IMR-90 (cell line): ENCODE measurements around the gene RBP2. TPM values are rescaled to one million over a fixed set of nuclear protein-coding genes. Genes with fewer than 3 reads are reported as not detected.

Experiments
- ATAC-seq: fragments of 200-7000 bp; cut with Tn5 transposase; 2 replicates; pipeline ENCODE4 v1.9.1; 2020; ENCODE audit warnings: low read depth, mild to moderate bottlenecking, moderate library complexity
- BruUV-seq: library from RNA; stranded (reverse); fragments of 400-500 nt; replicated peaks from 2 replicates; lab custom pipeline; 2021; lab: Mats Ljungman, UMichigan
- CTCF ChIA-PET: fragments of 300-600 bp; formaldehyde crosslinking; extraction: SDS; loops from one replicate; lab custom pipeline; 2021; ENCODE audit warnings: antibody characterized with exemption; lab: Yijun Ruan, JAX
- POLR2A ChIA-PET: fragments of 300-600 bp; sonication (Branson Sonifier 250); formaldehyde crosslinking; loops from one replicate; lab custom pipeline; 2022; ENCODE audit warnings: antibody characterized with exemption; ENCODE audit not compliant: unreplicated experiment; lab: Charles Lee
- DNase-seq: peaks from one replicate; pipeline ENCODE4 v3.0.0; 2013
- H2AFZ ChIP-seq: replicated peaks from 2 replicates; pipeline ENCODE3; 2013; ENCODE audit warnings: low read length, mild to moderate bottlenecking; ENCODE audit not compliant: poor library complexity
- H2AK5ac ChIP-seq: 2 replicates; pipeline ENCODE4 v1.6.1; 2013; ENCODE audit warnings: low read depth, low read length, inconsistent platforms
- H2AK9ac ChIP-seq: replicated peaks from 2 replicates; pipeline ENCODE3; 2013; ENCODE audit warnings: mild to moderate bottlenecking, low read depth, low read length, moderate library complexity; ENCODE audit not compliant: poor library complexity
- H2BK120ac ChIP-seq: 2 replicates; pipeline ENCODE4 v1.6.1; 2013; ENCODE audit warnings: low read depth, low read length, inconsistent platforms
- H2BK15ac ChIP-seq: 3 replicates; pipeline ENCODE4 v1.6.1; 2013; ENCODE audit warnings: low read depth, low read length, inconsistent platforms
- H2BK20ac ChIP-seq: 2 replicates; pipeline ENCODE4 v1.6.1; 2013; ENCODE audit warnings: low read depth, mild to moderate bottlenecking, inconsistent platforms, low read length, moderate library complexity
- H2BK5ac ChIP-seq: 2 replicates; pipeline ENCODE4 v1.6.1; 2013; ENCODE audit warnings: mild to moderate bottlenecking, low read depth, low read length, inconsistent platforms; ENCODE audit not compliant: poor library complexity, severe bottlenecking
- H3K14ac ChIP-seq: replicated peaks from 2 replicates; pipeline ENCODE4 v1.6.1; 2013; ENCODE audit warnings: low read depth, low read length, inconsistent platforms
- H3K18ac ChIP-seq: 2 replicates; pipeline ENCODE4 v1.6.1; 2013; ENCODE audit warnings: low read depth, low read length, control low read depth
- H3K23ac ChIP-seq: 2 replicates; pipeline ENCODE4 v1.6.1; 2013; ENCODE audit warnings: low read depth, low read length, inconsistent platforms
- H3K27ac ChIP-seq: 2 replicates; pipeline ENCODE4 v1.5.1; 2013; ENCODE audit warnings: mild to moderate bottlenecking, control low read depth, low read length; ENCODE audit not compliant: insufficient read depth
- H3K27me3 ChIP-seq: 2 replicates; pipeline ENCODE4 v1.6.1; 2013; ENCODE audit warnings: low read length; ENCODE audit not compliant: control insufficient read depth, insufficient read depth
- H3K36me3 ChIP-seq: 2 replicates; pipeline ENCODE4 v1.6.1; 2013; ENCODE audit warnings: low read length, mixed read lengths; ENCODE audit not compliant: control insufficient read depth, insufficient read depth
- H3K4ac ChIP-seq: 2 replicates; pipeline ENCODE4 v1.6.1; 2013; ENCODE audit warnings: low read depth, low read length, inconsistent platforms
- H3K4me1 ChIP-seq: 2 replicates; pipeline ENCODE4 v1.6.1; 2013; ENCODE audit warnings: low read length, mixed read lengths; ENCODE audit not compliant: control insufficient read depth, insufficient read depth
- H3K4me2 ChIP-seq: 2 replicates; pipeline ENCODE4 v1.6.1; 2013; ENCODE audit warnings: low read depth, mild to moderate bottlenecking, control low read depth, low read length, moderate library complexity
- H3K4me3 ChIP-seq: 2 replicates; pipeline ENCODE4 v1.5.1; 2013; ENCODE audit warnings: low read depth, mild to moderate bottlenecking, control low read depth, low read length, moderate library complexity; ENCODE audit not compliant: insufficient read depth
- H3K56ac ChIP-seq: 2 replicates; pipeline ENCODE4 v1.6.1; 2013; ENCODE audit warnings: low read length, inconsistent platforms; ENCODE audit not compliant: insufficient read depth; ENCODE audit errors: extremely low read depth
- H3K79me1 ChIP-seq, 2 experiments: 2 replicates each; pipeline ENCODE4 v1.6.1; 2013; ENCODE audit warnings: low read length in 2 of 2, inconsistent platforms in 1 of 2, low read depth in 1 of 2
- H3K9ac ChIP-seq: 2 replicates; pipeline ENCODE4 v1.6.1; 2013; ENCODE audit warnings: low read depth, low read length, control low read depth
- H3K9me1 ChIP-seq: 2 replicates; pipeline ENCODE4 v1.6.1; 2013; ENCODE audit warnings: low read length, inconsistent platforms; ENCODE audit not compliant: insufficient read depth
- H3K9me3 ChIP-seq: 2 replicates; pipeline ENCODE4 v1.6.1; 2013; ENCODE audit warnings: low read length; ENCODE audit not compliant: control insufficient read depth, insufficient read depth
- H4K20me1 ChIP-seq: 2 replicates; pipeline ENCODE4 v1.6.1; 2013; ENCODE audit warnings: low read length, inconsistent platforms; ENCODE audit not compliant: insufficient read depth
- H4K5ac ChIP-seq: 2 replicates; pipeline ENCODE4 v1.6.1; 2013; ENCODE audit warnings: mild to moderate bottlenecking, low read depth, low read length, control low read depth
- H4K8ac ChIP-seq, 2 experiments: 2 replicates each; pipeline ENCODE4 v1.6.1; 2013; ENCODE audit warnings: low read depth in 2 of 2, low read length in 2 of 2, control low read depth in 1 of 2, inconsistent platforms in 1 of 2
- H4K91ac ChIP-seq: 2 replicates; pipeline ENCODE4 v1.6.1; 2013; ENCODE audit warnings: low read depth, low read length, inconsistent platforms; ENCODE audit not compliant: insufficient read depth
- BHLHE40 ChIP-seq: fragments of 150-350 bp; IDR thresholded peaks from 2 replicates; pipeline ENCODE4 v1.6.1; 2016; ENCODE audit warnings: mild to moderate bottlenecking, low read depth, low read length
- CTCF ChIP-seq: conservative IDR thresholded peaks from 2 replicates; pipeline ENCODE4 v1.5.1; 2012; ENCODE audit warnings: mild to moderate bottlenecking, low read depth, low read length, improper control_type of control experiment
- ELK1 ChIP-seq: fragments of 150-350 bp; IDR thresholded peaks from 2 replicates; pipeline ENCODE4 v1.6.1; 2016; ENCODE audit warnings: low read depth, mild to moderate bottlenecking, low read length, moderate library complexity, borderline replicate concordance
- FOS ChIP-seq: fragments of 150-350 bp; IDR thresholded peaks from 2 replicates; pipeline ENCODE4 v1.6.1; 2016; ENCODE audit warnings: low read depth, low read length
- MAFK ChIP-seq: IDR thresholded peaks from 2 replicates; pipeline ENCODE4 v1.6.1; 2012; ENCODE audit warnings: low read depth, low read length, improper control_type of control experiment
- MAZ ChIP-seq: IDR thresholded peaks from 2 replicates; pipeline ENCODE4 v1.6.1; 2012; ENCODE audit warnings: low read depth, mild to moderate bottlenecking, low read length, improper control_type of control experiment, moderate library complexity, borderline replicate concordance
- MXI1 ChIP-seq: IDR thresholded peaks from 2 replicates; pipeline ENCODE4 v1.6.1; 2012; ENCODE audit warnings: low read depth, mild to moderate bottlenecking, low read length, moderate library complexity, borderline replicate concordance
- NFE2L2 ChIP-seq: fragments of 150-350 bp; IDR thresholded peaks from 2 replicates; pipeline ENCODE4 v1.6.1; 2016; ENCODE audit warnings: low read depth, mild to moderate bottlenecking, low read length
- RAD21 ChIP-seq: IDR thresholded peaks from 2 replicates; pipeline ENCODE4 v1.6.1; 2012; ENCODE audit warnings: low read length, improper control_type of control experiment
- RCOR1 ChIP-seq: IDR thresholded peaks from 2 replicates; pipeline ENCODE4 v1.6.1; 2012; ENCODE audit warnings: mild to moderate bottlenecking, low read length, improper control_type of control experiment; ENCODE audit not compliant: insufficient replicate concordance
- RFX5 ChIP-seq: IDR thresholded peaks from 2 replicates; pipeline ENCODE4 v1.8.0; 2012; ENCODE audit warnings: low read depth, mild to moderate bottlenecking, low read length, moderate library complexity
- USF2 ChIP-seq: fragments of 150-350 bp; IDR thresholded peaks from 2 replicates; pipeline ENCODE4 v1.6.1; 2017; ENCODE audit warnings: mild to moderate bottlenecking, antibody characterized with exemption, low read length, low read depth
- WGBS, 2 experiments: methylation state at CpG; one replicate each; pipeline versions ENCODE4 v1.1.5 to v1.1.7; 2013; ENCODE audit warnings: missing lambda C conversion rate in 2 of 2; ENCODE audit not compliant: insufficient read length in 1 of 2; ENCODE audit errors: extremely low coverage in 2 of 2; 5-methylcytosine and 5-hydroxymethylcytosine counted together
- dilution Hi-C: fragments of 300-500 bp; cut with HindIII; formaldehyde crosslinking; loops from one replicate; pipeline ENCODE4 v1.14.3; 2018; ENCODE audit warnings: low sequenced_read_pairs; ENCODE audit not compliant: unreplicated experiment
- in situ Hi-C: fragments of 300-500 bp; cut with MboI; formaldehyde crosslinking; loops from 3 replicates; pipeline ENCODE4 v1.14.3; 2019; ENCODE audit warnings: low sequenced_read_pairs, inconsistent platforms, mixed read lengths
- intact Hi-C: fragments of 100-400 bp; cut with micrococcal nuclease; formaldehyde crosslinking; loops from 2 replicates; pipeline ENCODE4 v1.10.0; 2022
- polyA plus RNA-seq, 3 experiments: library from polyadenylated mRNA; depleted of rRNA; stranded (reverse); fragments of >200 nt; gene quantifications; 2 replicates each; pipeline ENCODE4 v1.2.3, GENCODE V29; 2012; ENCODE audit warnings: low replicate concordance in 1 of 3
- total RNA-seq: library from RNA; depleted of rRNA; stranded (reverse); fragments of >200 nt; gene quantifications from 2 replicates; pipeline ENCODE4 v1.2.3, GENCODE V29; 2012

The RBP2 gene
- total and polyA plus RNA-seq, 2 of the 4 experiments (the other 2 are of a cell fraction) = not detected

GRCh38 chr3:139457066-139457465, 19.2 kb downstream of the RBP2 start:
- intact Hi-C loops (no loop called here), dilution Hi-C loops (no loop called here), in situ Hi-C loops (no loop called here)
- Histone ChIP-seq H3K79me1 (no peaks in the 10 kb centered on the region), H3K4ac (no peak overlapping the region), H3K9ac (no peak overlapping the region), H3K9me1 (no peaks in the 10 kb centered on the region), H4K20me1 (no peaks in the 10 kb centered on the region), H3K4me3 (no peak overlapping the region), H2BK120ac (no peak overlapping the region), H3K27me3 (no peaks in the 10 kb centered on the region), H3K9me3 (no peaks in the 10 kb centered on the region), H3K56ac (no peak overlapping the region), H3K27ac (no peak overlapping the region), H2BK5ac (no peak overlapping the region), H3K23ac (no peak overlapping the region), H4K91ac (no peak overlapping the region), H2AK9ac (no peak overlapping the region), H3K18ac (no peak overlapping the region), H3K14ac (no peak overlapping the region), H3K4me2 (no peak overlapping the region), H3K36me3 (no peaks in the 10 kb centered on the region), H2BK20ac (no peak overlapping the region), H4K8ac (no peak overlapping the region), H3K4me1 (no peaks in the 10 kb centered on the region), H2BK15ac (no peak overlapping the region), H4K5ac (no peak overlapping the region), H2AFZ (peak overlapping the region; percentile 35), H2AK5ac (no peak overlapping the region)
- ATAC-seq = no peak
- CTCF ChIA-PET = no interaction called here
- BruUV-seq = no TSS peak
- POLR2A ChIA-PET = no interaction called here
- TF ChIP-seq NFE2L2 (no peak), MXI1 (no peak), RCOR1 (no peak), MAFK (no peak), USF2 (no peak), BHLHE40 (no peak), ELK1 (no peak), MAZ (no peak), RAD21 (no peak), CTCF (no peak), FOS (no peak), RFX5 (no peak)
- WGBS, 2 experiments = no CpG with 5 or more reads among the region's 3 CpGs
- no peak for DNase-seq
